Left lung (tissue), 10 donors: ENCODE results near the gene FSTL1. TPM values are rescaled to one million over a fixed set of nuclear protein-coding genes. Genes with fewer than 3 reads are reported as not detected.
"Not testable (repeated sequence)": the region's sequence is repeated elsewhere in the genome, so short reads cannot be mapped to it uniquely, and the experiment has no call there.

Source experiments
- ATAC-seq: fragments of 200-7000 bp; cut with Tn5 transposase; one replicate; pipeline ENCODE4 v1.9.1; 2020; ENCODE audit warnings: moderate library complexity
- DNase-seq, 4 donors: peaks; one replicate each; pipeline ENCODE4 v3.0.0-alpha.2; 2013 to 2020
- H3K27ac ChIP-seq, 2 donors: fragments of 200-600 bp; sonication (generic) in 1 of 2; one replicate each; pipeline versions ENCODE4 v1.5.0 to v1.8.0; 2020 to 2021
- H3K27me3 ChIP-seq, 2 donors: fragments of 200-600 bp; sonication (generic) in 1 of 2; one replicate each; pipeline versions ENCODE4 v1.5.0 to v1.8.0; 2020 to 2021
- H3K36me3 ChIP-seq, 2 donors: fragments of 200-600 bp; sonication (generic) in 1 of 2; one replicate each; pipeline versions ENCODE4 v1.5.0 to v1.8.0; 2020 to 2021
- H3K4me1 ChIP-seq, 2 donors: fragments of 200-600 bp; one replicate each; pipeline ENCODE4 v1.8.0; 2021
- H3K4me3 ChIP-seq, 2 donors: fragments of 200-600 bp; sonication (generic) in 1 of 2; one replicate each; pipeline versions ENCODE4 v1.5.0 to v1.8.0; 2020 to 2021; ENCODE audit warnings: mild to moderate bottlenecking in 1 of 2
- H3K9me3 ChIP-seq, 2 donors: fragments of 200-600 bp; sonication (generic) in 1 of 2; one replicate each; pipeline versions ENCODE4 v1.5.0 to v1.8.0; 2020 to 2021
- intact Hi-C, 2 donors: fragments of 100-400 bp; cut with DNase I; formaldehyde crosslinking; loops; one replicate each; pipeline versions ENCODE4 v1.11.2 to v1.14.2; 2022
- polyA plus RNA-seq, 6 donors: library from polyadenylated mRNA; unstranded; fragments of 120-200 nt; gene quantifications; one replicate each; pipeline ENCODE4 v1.2.1, GENCODE V29; 2013; ENCODE audit not compliant: insufficient read length in 6 of 6
- total RNA-seq, 2 donors: library from RNA; stranded (reverse); fragmentation: NEBNext Ultra II Directional; extraction: Animal tissue kit (Norgen Biotek cat#: 25700); gene quantifications; one replicate each; pipeline ENCODE4 v1.2.1, GENCODE V29; 2021
- TF ChIP-seq, protein P1 (sequence below), 2 donors: fragments of 200-600 bp; sonication (generic) in 1 of 2; IDR thresholded peaks; one replicate each; pipeline versions ENCODE4 v1.5.0 to v1.8.0; 2021; ENCODE audit warnings: antibody characterized with exemption in 2 of 2
- donor health status: DM: no; HTN: yes; CAD: no.
- donor health status: DM: no; HTN: no; CAD: no.

FSTL1 gene
- total and polyA plus RNA-seq, 8 donors: 265 to 564 (median 527) TPM

DNA sequence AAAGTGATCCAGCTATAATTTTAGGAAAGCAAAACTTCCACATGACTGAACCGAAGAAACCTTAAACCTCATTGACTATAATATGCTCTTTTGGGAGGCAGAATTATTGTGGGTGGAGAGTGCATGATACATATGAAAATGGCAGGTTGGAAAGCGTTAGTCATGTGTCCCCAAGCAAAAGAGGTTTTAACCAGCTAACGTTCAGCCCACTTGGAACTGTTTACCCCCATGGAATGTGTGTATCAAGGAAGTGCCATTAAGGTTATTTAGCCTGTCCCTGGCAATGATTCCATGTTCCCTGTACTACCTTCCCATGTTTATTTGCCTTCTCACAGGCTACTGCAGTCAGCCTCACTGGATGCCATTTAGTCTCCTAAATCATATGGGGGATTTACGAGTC lies 57.5 kb downstream of the FSTL1 start:
- H3K4me1 ChIP-seq: no peaks in the 10 kb centered on the region
- no peaks in the 10 kb centered on the region for H3K27me3 ChIP-seq
- DNase-seq: no peak
- no peak for ATAC-seq
- TF ChIP-seq, protein P1, sequence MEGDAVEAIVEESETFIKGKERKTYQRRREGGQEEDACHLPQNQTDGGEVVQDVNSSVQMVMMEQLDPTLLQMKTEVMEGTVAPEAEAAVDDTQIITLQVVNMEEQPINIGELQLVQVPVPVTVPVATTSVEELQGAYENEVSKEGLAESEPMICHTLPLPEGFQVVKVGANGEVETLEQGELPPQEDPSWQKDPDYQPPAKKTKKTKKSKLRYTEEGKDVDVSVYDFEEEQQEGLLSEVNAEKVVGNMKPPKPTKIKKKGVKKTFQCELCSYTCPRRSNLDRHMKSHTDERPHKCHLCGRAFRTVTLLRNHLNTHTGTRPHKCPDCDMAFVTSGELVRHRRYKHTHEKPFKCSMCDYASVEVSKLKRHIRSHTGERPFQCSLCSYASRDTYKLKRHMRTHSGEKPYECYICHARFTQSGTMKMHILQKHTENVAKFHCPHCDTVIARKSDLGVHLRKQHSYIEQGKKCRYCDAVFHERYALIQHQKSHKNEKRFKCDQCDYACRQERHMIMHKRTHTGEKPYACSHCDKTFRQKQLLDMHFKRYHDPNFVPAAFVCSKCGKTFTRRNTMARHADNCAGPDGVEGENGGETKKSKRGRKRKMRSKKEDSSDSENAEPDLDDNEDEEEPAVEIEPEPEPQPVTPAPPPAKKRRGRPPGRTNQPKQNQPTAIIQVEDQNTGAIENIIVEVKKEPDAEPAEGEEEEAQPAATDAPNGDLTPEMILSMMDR (IDR thresholded peaks at IDR 0.05): no peak
- H3K36me3 ChIP-seq: peaks cover 0 to 28% of the 10 kb centered on the region in 2 donors
- intact Hi-C loops: no loop called here
- no peak overlapping the region for H3K27ac ChIP-seq
- no peaks in the 10 kb centered on the region for H3K9me3 ChIP-seq
- no peak overlapping the region for H3K4me3 ChIP-seq

DNA sequence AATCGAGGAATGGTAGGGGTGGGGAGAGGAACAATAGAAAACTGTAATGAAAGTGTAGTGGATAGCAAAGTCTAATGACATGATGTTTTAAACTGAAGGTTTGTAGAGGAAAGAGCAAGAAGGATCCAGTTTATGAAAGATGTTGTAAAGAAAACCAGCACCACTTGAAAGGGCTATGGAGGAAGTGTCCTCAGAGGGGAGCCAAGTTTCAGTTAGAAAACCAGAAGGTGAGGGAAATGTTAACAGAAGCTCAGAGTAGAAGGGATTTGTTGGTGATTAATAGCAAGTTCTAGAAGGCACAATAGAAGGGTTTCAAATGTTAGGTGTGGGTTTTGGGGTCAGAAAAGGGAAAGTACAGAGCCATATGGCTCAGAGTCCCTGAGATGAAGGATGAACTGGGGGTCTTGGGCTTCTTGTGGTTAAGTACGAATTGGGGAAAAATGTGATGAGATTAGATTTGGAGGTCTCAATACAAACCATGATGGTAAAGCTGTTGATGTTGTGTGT lies 67.8 kb downstream of the FSTL1 start:
- Histone ChIP-seq H3K4me3 (no peak overlapping the region), H3K4me1 (no peaks in the 10 kb centered on the region), H3K9me3 (no peaks in the 10 kb centered on the region), H3K27me3 (no peaks in the 10 kb centered on the region), H3K27ac (no peak overlapping the region), H3K36me3 (no peaks in the 10 kb centered on the region)
- intact Hi-C loops: no loop called here
- TF ChIP-seq, protein P1 (IDR thresholded peaks at IDR 0.05): no peak
- DNase-seq (no peak), ATAC-seq (no peak)

DNA sequence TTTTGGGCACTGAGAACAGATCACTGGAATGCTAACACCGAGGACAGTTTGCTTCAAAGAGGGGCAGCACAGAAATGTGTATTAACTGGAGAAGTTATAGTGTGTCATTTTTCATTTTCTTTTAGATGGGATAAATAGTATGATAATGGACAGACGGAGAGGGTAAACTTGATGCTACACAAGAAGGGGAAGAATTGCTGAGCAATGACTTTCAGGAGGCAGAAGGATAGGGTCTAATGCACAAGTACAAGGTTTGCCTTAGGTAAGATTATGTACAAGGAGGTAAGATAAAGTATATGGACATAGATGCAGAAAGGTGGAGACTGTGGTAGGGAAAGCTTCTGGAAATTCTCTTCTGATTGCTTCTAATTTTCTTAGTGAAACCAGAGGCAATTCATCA lies 69.3 kb downstream of the FSTL1 start:
- Histone ChIP-seq H3K4me3 (no peak overlapping the region), H3K9me3 (no peaks in the 10 kb centered on the region), H3K4me1 (no peaks in the 10 kb centered on the region), H3K27me3 (no peaks in the 10 kb centered on the region), H3K36me3 (no peaks in the 10 kb centered on the region), H3K27ac (no peak overlapping the region)
- intact Hi-C loops: no loop called here
- TF ChIP-seq, protein P1 (IDR thresholded peaks at IDR 0.05): no peak
- DNase-seq: no peak
- no peak for ATAC-seq

DNA sequence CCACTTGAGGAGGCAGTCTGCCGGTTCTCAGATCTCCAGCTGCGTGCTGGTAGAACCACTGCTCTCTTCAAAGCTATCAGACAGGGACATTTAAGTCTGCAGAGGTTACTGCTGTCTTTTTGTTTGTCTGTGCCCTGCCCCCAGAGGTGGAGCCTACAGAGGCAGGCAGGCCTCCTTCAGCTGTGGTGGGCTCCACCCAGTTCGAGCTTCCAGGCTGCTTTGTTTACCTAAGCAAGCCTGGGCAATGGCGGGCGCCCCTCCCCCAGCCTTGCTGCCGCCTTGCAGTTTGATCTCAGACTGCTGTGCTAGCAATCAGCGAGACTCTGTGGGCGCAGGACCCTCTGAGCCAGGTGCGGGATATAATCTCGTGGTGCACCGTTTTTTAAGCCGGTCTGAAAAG lies 72.8 kb downstream of the FSTL1 start:
- intact Hi-C loops, H3K36me3 ChIP-seq, H3K27me3 ChIP-seq, ATAC-seq, DNase-seq, H3K4me1 ChIP-seq, H3K27ac ChIP-seq, H3K4me3 ChIP-seq, H3K9me3 ChIP-seq: not testable (repeated sequence)

DNA sequence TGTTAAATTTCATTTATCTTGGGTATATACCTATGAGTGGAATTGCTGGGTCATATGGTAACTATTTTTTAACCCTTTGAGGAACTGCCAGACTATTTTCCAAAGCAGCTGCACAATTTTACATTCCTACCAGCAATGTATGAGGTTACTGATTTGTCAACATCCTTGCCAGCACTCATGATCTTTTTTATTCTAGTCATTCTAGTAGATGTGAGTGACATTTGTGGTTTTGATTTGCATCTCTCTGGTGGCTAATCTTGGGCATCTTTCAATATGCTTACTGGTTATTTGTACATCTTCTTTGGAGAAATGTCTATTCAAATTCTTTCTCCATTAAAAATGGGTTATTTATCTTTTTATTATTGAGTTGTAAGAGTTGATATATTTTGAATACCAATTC lies 80.3 kb downstream of the FSTL1 start:
- TF ChIP-seq, protein P1 (IDR thresholded peaks at IDR 0.05): no peak
- DNase-seq (no peak), ATAC-seq (no peak)
- no peak overlapping the region for H3K4me3 ChIP-seq
- H3K27ac ChIP-seq: no peak overlapping the region
- intact Hi-C loops: no loop called here
- H3K9me3 ChIP-seq: no peaks in the 10 kb centered on the region
- no peaks in the 10 kb centered on the region for H3K36me3 ChIP-seq
- H3K4me1 ChIP-seq: no peaks in the 10 kb centered on the region
- H3K27me3 ChIP-seq: no peaks in the 10 kb centered on the region

DNA sequence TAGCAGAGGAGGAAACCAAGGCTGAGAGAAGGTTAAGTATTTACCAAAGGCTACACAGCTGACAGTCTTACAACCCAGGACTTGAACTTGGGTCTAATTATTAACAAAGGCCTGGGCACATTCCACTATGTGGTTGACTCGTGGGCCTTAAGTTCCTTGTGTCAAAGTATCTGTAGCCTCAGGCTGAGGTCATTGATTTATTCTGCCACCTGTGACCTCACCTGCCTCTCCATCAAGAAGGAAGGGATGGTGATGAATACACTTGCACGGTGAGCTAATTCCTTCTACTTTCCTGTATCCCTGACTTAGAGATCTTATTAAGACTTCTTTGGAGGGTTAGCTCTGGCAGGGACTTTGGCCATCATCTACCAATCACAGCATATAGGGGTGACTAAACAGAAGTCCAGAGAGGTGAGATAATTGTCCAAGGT lies 81.7 kb downstream of the FSTL1 start:
- DNase-seq (no peak), ATAC-seq (peak; percentile 75)
- intact Hi-C loops: no loop called here
- no peaks in the 10 kb centered on the region for H3K36me3 ChIP-seq
- no peak overlapping the region for H3K27ac ChIP-seq
- H3K27me3 ChIP-seq: no peaks in the 10 kb centered on the region
- H3K9me3 ChIP-seq: no peaks in the 10 kb centered on the region
- no peak overlapping the region for H3K4me3 ChIP-seq
- H3K4me1 ChIP-seq: no peaks in the 10 kb centered on the region
- TF ChIP-seq, protein P1 (IDR thresholded peaks at IDR 0.05): no peak
